ENCODE data around the gene LDB3. TPM values are rescaled to one million over a fixed set of nuclear protein-coding genes. Genes with fewer than 3 reads are reported as not detected.

Gene LDB3
- total RNA-seq, 1 experiment from 2014 or later: 0.03 TPM

GRCh38 chr10:86648704-86649427, 19.4 kb upstream of the LDB3 start:
- peak; percentile 77 for DNase-seq (ENCODE audit: low read depth)

GRCh38 chr10:86649471-86650150, 18.7 kb upstream of the LDB3 start:
- in situ Hi-C loops (cut with HindIII; ENCODE audit: low pct_unique_long_range_greater_than_20kb, low sequenced_read_pairs): no loop called here
- no peak for DNase-seq (ENCODE audit: low read depth)

More at GRCh38 chr10:86648704-86649427, 19.4 kb upstream of the LDB3 start:
- in situ Hi-C loops (cut with HindIII; ENCODE audit: low pct_unique_long_range_greater_than_20kb, low sequenced_read_pairs): no loop called here

- no peak for DNase-seq (ENCODE audit: low read depth)
- in situ Hi-C loops (cut with HindIII; ENCODE audit: low pct_unique_long_range_greater_than_20kb, low sequenced_read_pairs): no loop called here
These were observed 18.2 kb upstream of the LDB3 start for GRCh38 chr10:86650151-86650550.

- in situ Hi-C loops (cut with HindIII; ENCODE audit: low pct_unique_long_range_greater_than_20kb, low sequenced_read_pairs): no loop called here
- DNase-seq (ENCODE audit: low read depth): no peak
These were observed 17.3 kb upstream of the LDB3 start for GRCh38 chr10:86651021-86651471.

GRCh38 chr10:86651631-86652331, 16.5 kb upstream of the LDB3 start:
- in situ Hi-C loops (cut with HindIII; ENCODE audit: low pct_unique_long_range_greater_than_20kb, low sequenced_read_pairs): no loop called here
- no peak for DNase-seq (ENCODE audit: low read depth)

GRCh38 chr10:86652361-86653202, 15.7 kb upstream of the LDB3 start:
- DNase-seq (ENCODE audit: low read depth): no peak
- in situ Hi-C loops (cut with HindIII; ENCODE audit: low pct_unique_long_range_greater_than_20kb, low sequenced_read_pairs): no loop called here

GRCh38 chr10:86653379-86653778, 14.9 kb upstream of the LDB3 start:
- in situ Hi-C loops (cut with HindIII; ENCODE audit: low pct_unique_long_range_greater_than_20kb, low sequenced_read_pairs): no loop called here
- DNase-seq (ENCODE audit: low read depth): no peak

- in situ Hi-C loops (cut with HindIII; ENCODE audit: low pct_unique_long_range_greater_than_20kb, low sequenced_read_pairs): no loop called here
- no peak for DNase-seq (ENCODE audit: low read depth)
These were observed 14.3 kb upstream of the LDB3 start for GRCh38 chr10:86653987-86654386.

- peak; percentile 82 for DNase-seq (ENCODE audit: low read depth)
- in situ Hi-C loops (cut with HindIII; ENCODE audit: low pct_unique_long_range_greater_than_20kb, low sequenced_read_pairs): no loop called here
These were observed 13.7 kb upstream of the LDB3 start, which contains the start of gene OPN4 for GRCh38 chr10:86654411-86655172. Gene OPN4, plus strand, starts transcription at chr10:86654547. Its CDS starts 237 bp downstream, at chr10:86654784.

- in situ Hi-C loops (cut with HindIII; ENCODE audit: low pct_unique_long_range_greater_than_20kb, low sequenced_read_pairs): no loop called here
- DNase-seq (ENCODE audit: low read depth): no peak
These were observed 13.2 kb upstream of the LDB3 start for GRCh38 chr10:86655173-86655540.

- no peak for DNase-seq (ENCODE audit: low read depth)
- in situ Hi-C loops (cut with HindIII; ENCODE audit: low pct_unique_long_range_greater_than_20kb, low sequenced_read_pairs): no loop called here
These were observed 12.7 kb upstream of the LDB3 start for GRCh38 chr10:86655596-86655995.

GRCh38 chr10:86657011-86657395, 11.3 kb upstream of the LDB3 start:
- in situ Hi-C loops (cut with HindIII; ENCODE audit: low pct_unique_long_range_greater_than_20kb, low sequenced_read_pairs): no loop called here
- no peak for DNase-seq (ENCODE audit: low read depth)

GRCh38 chr10:86657396-86658011, 10.8 kb upstream of the LDB3 start:
- in situ Hi-C loops (cut with HindIII; ENCODE audit: low pct_unique_long_range_greater_than_20kb, low sequenced_read_pairs): no loop called here
- no peak for DNase-seq (ENCODE audit: low read depth)

GRCh38 chr10:86658261-86658741, 10.0 kb upstream of the LDB3 start:
- no peak for DNase-seq (ENCODE audit: low read depth)
- in situ Hi-C loops (cut with HindIII; ENCODE audit: low pct_unique_long_range_greater_than_20kb, low sequenced_read_pairs): no loop called here

- no peak for DNase-seq (ENCODE audit: low read depth)
- in situ Hi-C loops (cut with HindIII; ENCODE audit: low pct_unique_long_range_greater_than_20kb, low sequenced_read_pairs): no loop called here
These were observed 9.6 kb upstream of the LDB3 start for GRCh38 chr10:86658751-86659150.

- in situ Hi-C loops (cut with HindIII; ENCODE audit: low pct_unique_long_range_greater_than_20kb, low sequenced_read_pairs): no loop called here
- no peak for DNase-seq (ENCODE audit: low read depth)
These were observed 9.1 kb upstream of the LDB3 start for GRCh38 chr10:86659161-86659691.
